Activated naive CD4-positive, alpha-beta T cell treated with anti-CD3 and anti-CD28 coated beads, Interleukin-2, amount 50 U/mL, for 72 hours (primary cell): ENCODE data around the gene RHBG. TPM values are rescaled to one million over a fixed set of nuclear protein-coding genes. Genes with fewer than 3 reads are reported as not detected.

Experiments
- ATAC-seq, 2 donors: fragments of 150-1000 bp; cut with Tn5 transposase; 2 replicates each; pipeline ENCODE4 v1.10.0; 2021; ENCODE audit warnings: mild to moderate bottlenecking in 2 of 2, moderate library complexity in 2 of 2
- DNase-seq, 2 donors: peaks; one replicate each; pipeline ENCODE4 v3.0.0; 2021 to 2022; ENCODE audit warnings: low spot score in 2 of 2
- H3K27ac Mint-ChIP-seq, 2 donors: one replicate each; pipeline ENCODE4 v1.8.0; 2022; ENCODE audit warnings: mild to moderate bottlenecking in 2 of 2, mixed read lengths in 2 of 2
- H3K36me3 Mint-ChIP-seq, 2 donors: one replicate each; pipeline ENCODE4 v1.8.0; 2022; ENCODE audit warnings: mixed read lengths in 2 of 2
- H3K9me3 Mint-ChIP-seq, 2 donors: one replicate each; pipeline ENCODE4 v1.8.0; 2022; ENCODE audit warnings: mixed read lengths in 2 of 2
- total RNA-seq, 2 donors: library from RNA; stranded (reverse); gene quantifications; one replicate each; pipeline ENCODE4 v1.2.3, GENCODE V29; 2022

Gene RHBG
- total RNA-seq, 2 donors from 2014 or later: not detected

GRCh38 chr1:156376958-156377919 lies 8.2 kb downstream of the RHBG start:
- Mint-ChIP-seq H3K9me3 (no peaks in the 10 kb centered on the region), H3K27ac (no peak overlapping the region), H3K36me3 (no peaks in the 10 kb centered on the region)
- DNase-seq (no peak), ATAC-seq (no peak)

- H3K36me3 Mint-ChIP-seq: no peaks in the 10 kb centered on the region
- no peak overlapping the region for H3K27ac Mint-ChIP-seq
Observed at GRCh38 chr1:156378557-156378956, 9.5 kb downstream of the RHBG start.

DNA sequence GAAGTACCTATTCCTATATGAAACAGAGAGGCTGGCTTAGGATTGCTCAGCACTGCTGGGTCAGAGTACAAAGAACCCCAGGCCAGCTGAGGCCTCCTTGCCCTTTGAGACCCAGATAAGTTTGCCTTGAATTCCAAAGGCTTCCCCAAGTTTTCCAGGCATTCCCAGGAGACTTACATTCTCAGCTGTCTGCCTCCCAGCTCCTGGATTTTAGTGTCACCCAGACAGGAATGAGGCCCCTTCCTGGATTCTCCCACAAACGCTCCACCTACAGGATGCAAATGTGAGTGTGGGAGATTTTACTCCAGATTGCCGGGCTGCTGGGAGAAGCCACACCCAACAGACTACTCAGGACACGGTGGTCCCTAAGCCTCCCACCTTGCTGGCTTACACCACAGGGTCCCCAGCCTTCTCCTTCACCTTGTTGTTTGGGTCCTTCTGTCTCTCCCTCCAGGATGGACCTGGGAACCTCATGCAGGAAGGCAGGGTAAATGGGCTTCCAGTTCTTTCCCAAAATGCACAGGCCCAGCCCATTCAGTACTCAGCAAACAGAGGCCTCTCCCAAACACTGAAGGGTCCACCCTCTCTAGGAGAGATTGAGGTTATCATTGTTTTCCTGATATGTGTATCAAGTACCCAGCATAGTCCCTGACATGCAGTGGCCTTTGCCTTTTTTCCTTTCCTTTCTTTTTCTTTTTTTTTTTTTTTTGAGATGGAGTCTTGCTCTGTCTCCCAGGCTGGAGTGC lies 10.6 kb downstream of the RHBG start:
- Mint-ChIP-seq H3K27ac (no peak overlapping the region), H3K36me3 (no peaks in the 10 kb centered on the region), H3K9me3 (no peaks in the 10 kb centered on the region)
- DNase-seq: no peak
- ATAC-seq: no peak

More at GRCh38 chr1:156378557-156378956, 9.5 kb downstream of the RHBG start:
- DNase-seq (no peak), ATAC-seq (no peak)
- H3K9me3 Mint-ChIP-seq: no peaks in the 10 kb centered on the region

DNA sequence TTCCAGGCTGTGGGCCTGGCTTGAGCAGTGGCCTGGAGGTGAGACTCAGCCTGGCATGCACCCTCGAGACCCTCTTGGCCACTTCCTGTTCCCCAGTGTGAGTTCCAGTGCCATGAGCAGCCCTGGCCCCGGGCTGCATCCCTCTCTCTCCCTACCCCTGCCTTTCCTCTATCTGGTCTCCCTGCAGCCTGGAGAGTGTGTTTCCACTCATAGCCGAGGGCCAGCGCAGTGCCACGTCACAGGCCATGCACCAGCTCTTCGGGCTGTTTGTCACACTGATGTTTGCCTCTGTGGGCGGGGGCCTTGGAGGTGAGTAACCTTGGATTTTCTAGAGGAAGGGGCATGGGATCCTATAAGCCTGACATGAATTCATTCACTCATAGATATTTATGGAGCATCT lies 13.6 kb downstream of the RHBG start:
- Mint-ChIP-seq H3K9me3 (no peaks in the 10 kb centered on the region), H3K27ac (no peak overlapping the region), H3K36me3 (no peaks in the 10 kb centered on the region)
- ATAC-seq: no peak
- no peak for DNase-seq

DNA sequence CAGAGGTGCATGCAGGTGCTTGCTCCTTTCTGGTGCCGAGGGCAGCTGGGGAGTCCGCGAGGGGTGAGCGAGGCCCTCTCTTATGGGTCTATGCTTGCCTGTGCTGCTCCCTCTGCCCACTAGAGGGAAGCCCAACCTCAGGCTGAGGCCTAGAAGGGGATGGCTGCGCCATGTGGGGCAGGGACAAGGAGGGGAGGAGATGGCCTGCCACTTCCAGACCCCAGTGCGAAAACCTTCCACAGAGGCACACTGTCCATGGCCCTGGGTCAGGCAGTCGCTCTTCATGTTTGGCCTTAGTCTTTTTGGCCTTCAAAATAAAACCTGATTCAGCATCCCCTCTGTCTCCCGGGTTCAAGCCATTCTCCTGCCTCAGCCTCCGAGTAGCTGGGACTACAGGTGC lies 14.0 kb downstream of the RHBG start:
- Mint-ChIP-seq H3K9me3 (no peaks in the 10 kb centered on the region), H3K27ac (no peak overlapping the region), H3K36me3 (no peaks in the 10 kb centered on the region)
- ATAC-seq (peak; percentile 86 to 92), DNase-seq (peak in 1 of 2 donors; percentile 68)

GRCh38 chr1:156384007-156384406 lies 15.0 kb downstream of the RHBG start:
- DNase-seq (no peak), ATAC-seq (no peak)
- Mint-ChIP-seq H3K9me3 (no peaks in the 10 kb centered on the region), H3K36me3 (no peaks in the 10 kb centered on the region), H3K27ac (no peak overlapping the region)

GRCh38 chr1:156384658-156385057 lies 15.6 kb downstream of the RHBG start:
- DNase-seq: no peak
- Mint-ChIP-seq H3K27ac (no peak overlapping the region), H3K9me3 (no peaks in the 10 kb centered on the region), H3K36me3 (no peaks in the 10 kb centered on the region)
- ATAC-seq: no peak

DNA sequence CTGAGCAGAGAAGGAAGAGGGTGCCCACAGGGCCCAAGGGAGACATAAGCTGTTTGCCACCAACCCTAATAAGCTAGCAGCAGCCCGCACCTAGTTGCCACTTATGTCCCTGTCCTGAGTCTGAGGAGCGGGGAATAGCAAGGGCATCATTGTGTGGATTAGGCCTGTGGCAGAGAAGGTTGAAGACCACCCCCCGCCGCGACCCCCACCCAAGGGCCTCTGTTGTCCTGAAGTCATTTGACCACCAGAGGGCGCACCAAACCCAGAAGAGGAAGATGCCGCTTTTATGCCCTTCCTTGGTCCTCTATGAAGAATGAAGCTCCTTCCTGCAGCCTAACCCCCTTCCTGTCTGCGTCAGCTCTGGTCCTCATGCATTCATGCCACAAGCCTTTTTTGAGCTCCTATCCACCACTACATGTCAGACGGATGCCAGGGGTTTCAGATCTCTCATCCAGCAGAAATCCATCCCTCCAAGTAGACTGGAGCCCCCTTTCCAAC lies 16.6 kb downstream of the RHBG start:
- H3K9me3 Mint-ChIP-seq: no peaks in the 10 kb centered on the region
- ATAC-seq (peak; percentile 70 to 79), DNase-seq (peak; percentile 66 to 79)
- H3K27ac Mint-ChIP-seq: no peak overlapping the region
- H3K36me3 Mint-ChIP-seq: no peaks in the 10 kb centered on the region

DNA sequence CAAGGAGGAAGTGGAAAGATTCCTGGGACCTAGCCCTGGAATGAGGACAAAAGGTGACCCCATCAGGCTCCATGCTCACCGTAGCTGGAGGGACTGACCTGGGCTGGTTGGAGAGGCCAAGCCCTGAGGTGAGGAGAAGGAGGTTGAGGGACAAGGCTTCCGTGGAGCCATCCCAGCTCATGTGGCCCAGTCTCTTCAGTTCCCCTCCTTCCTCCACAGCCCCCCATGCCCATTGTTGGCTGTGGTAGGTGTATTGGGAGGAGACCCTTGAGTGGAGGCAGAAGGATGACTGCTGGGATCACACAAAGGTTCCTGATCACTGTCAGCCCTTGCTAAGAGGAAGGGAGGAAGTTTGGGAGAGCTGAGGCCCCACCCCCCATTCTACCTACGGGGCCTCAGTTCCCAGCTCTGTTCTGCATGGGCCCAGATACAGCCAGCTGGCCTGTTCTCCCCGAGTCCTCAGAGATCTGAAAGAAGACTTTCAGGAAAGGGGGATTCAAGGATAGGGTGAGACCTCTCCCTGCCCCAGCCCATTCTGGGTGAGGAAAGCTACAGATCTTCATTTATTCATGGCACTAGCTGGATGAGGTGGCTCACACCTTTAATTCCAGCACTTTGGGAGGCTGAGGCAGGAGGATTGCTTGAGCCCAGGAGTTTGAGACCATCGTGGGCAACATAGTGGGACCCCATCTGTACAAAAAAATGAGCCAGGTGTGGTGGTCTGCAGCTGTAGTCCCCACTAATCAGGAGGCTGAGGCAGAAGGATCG lies 17.3 kb downstream of the RHBG start:
- ATAC-seq: peak in 1 of 2 donors; percentile 7
- no peaks in the 10 kb centered on the region for H3K9me3 Mint-ChIP-seq
- H3K27ac Mint-ChIP-seq: no peak overlapping the region
- no peaks in the 10 kb centered on the region for H3K36me3 Mint-ChIP-seq
- no peak for DNase-seq

GRCh38 chr1:156386949-156387869 lies 18.2 kb downstream of the RHBG start:
- no peaks in the 10 kb centered on the region for H3K36me3 Mint-ChIP-seq
- ATAC-seq: no peak
- no peak for DNase-seq
- no peaks in the 10 kb centered on the region for H3K9me3 Mint-ChIP-seq
- no peak overlapping the region for H3K27ac Mint-ChIP-seq

- Mint-ChIP-seq H3K9me3 (no peaks in the 10 kb centered on the region), H3K36me3 (no peaks in the 10 kb centered on the region), H3K27ac (no peak overlapping the region)
- DNase-seq: no peak
- ATAC-seq: no peak
Observed at GRCh38 chr1:156387870-156388173, 18.8 kb downstream of the RHBG start.

DNA sequence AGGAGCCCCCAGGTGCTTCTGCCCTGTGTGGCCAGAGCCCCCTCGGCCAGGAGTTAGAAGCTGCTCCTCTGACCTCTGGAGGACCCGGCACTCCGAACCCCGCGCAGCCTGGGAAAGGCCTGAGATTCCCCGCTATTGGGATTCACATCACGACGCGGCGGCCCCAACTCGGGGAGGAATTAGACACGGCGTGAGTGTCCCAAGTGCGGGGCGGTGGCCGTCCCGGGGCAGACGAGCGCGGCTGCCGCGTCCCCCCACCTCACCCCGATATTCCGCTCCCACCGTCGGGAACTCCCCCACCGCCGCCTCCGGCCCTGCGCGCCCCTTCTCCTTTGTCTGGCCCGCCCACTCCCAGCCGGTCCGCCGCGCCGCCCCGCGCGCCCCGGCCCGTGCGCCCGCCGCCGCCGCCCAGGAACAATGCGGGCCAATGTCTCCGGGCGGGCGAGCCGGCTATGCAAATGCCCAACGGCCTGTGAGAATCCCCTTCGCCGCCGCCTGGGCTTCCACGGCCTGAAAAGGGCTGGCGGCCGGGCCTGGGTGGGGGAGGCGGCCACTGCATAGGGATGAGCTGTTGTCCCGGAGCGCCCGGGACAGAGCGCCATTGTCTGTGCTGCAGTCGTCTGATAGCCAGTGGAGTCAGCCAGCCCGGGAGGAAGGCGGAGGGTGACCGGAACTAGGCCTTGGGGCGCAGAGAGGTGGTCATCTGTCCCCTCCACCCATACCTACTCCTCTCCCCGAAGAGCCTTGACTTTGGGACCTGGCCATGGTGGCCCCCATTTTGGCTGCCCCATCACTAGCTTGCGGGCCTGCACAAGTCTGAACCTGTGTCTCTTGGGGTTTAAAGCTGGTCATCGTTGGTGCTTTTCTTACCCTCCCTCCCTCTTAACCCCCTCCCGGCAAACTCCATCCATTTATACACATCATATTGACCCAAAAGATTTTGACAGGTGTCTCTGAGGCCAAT lies 19.4 kb downstream of the RHBG start:
- no peaks in the 10 kb centered on the region for H3K36me3 Mint-ChIP-seq
- ATAC-seq (no peak), DNase-seq (no peak)
- H3K9me3 Mint-ChIP-seq: no peaks in the 10 kb centered on the region
- no peak overlapping the region for H3K27ac Mint-ChIP-seq

DNA sequence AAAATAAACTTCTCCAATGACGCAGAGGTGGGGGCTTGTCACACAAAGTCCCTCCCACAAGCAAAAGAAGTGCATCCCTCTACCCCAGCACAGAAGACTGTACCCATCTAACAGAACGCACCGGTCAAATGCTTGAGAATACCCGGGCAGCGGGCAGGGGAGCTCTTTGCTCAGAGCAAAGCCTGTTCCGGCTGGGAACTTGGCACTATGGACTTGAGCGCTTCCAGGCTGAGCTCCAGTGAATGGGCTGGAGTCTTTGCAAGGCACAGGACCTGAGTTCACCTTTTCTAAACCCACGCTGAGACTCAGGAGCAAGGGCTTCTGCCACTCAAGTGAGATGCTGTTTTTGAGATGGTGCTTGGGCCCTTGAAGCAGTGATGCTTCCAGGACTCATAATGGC lies 20.3 kb downstream of the RHBG start:
- ATAC-seq (no peak), DNase-seq (no peak)
- no peak overlapping the region for H3K27ac Mint-ChIP-seq
- no peaks in the 10 kb centered on the region for H3K36me3 Mint-ChIP-seq
- no peaks in the 10 kb centered on the region for H3K9me3 Mint-ChIP-seq

- no peaks in the 10 kb centered on the region for H3K36me3 Mint-ChIP-seq
Observed at GRCh38 chr1:156390469-156391365, 21.7 kb downstream of the RHBG start.

More at GRCh38 chr1:156390469-156391365, 21.7 kb downstream of the RHBG start:
- ATAC-seq (no peak), DNase-seq (no peak)
- Mint-ChIP-seq H3K27ac (no peak overlapping the region), H3K9me3 (no peaks in the 10 kb centered on the region)
